NCI-H2196 treated with DMSO at 0.1 percent for 48 hours (cell line): ENCODE results near the gene PCDH9.

Experiments used
- DNase-seq: peaks from one replicate; lab custom pipeline; 2025; ENCODE audit not compliant: unreplicated experiment; lab: John Stamatoyannopoulos, UW

The PCDH9 gene

GRCh38 chr13:66992719-66993118 is 237.4 kb downstream of the PCDH9 start:
- DNase-seq: no peak

DNA sequence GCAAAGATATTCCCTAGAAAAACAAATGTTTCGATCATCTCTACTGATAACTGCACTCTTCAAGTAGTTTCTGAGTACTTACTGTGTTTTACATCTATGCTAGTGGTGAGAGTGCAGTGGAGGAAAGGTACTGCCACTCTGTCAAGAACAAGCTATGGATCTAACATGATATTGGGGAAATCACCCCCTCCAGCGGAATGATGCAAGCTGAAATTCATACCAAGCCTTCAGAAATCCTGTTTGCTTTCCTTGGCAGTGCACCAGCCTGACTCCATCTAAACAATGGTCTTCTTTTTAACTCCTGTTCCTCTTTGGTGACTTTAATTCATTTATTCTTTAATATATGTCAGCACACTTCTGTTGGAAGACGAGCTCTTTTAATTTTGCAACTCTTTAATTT is 238.0 kb downstream of the PCDH9 start:
- no peak for DNase-seq

- no peak for DNase-seq
Observed at GRCh38 chr13:66984241-66984640, 245.9 kb downstream of the PCDH9 start.

- DNase-seq: no peak
Observed at GRCh38 chr13:66981912-66982311, 248.2 kb downstream of the PCDH9 start.

- no peak for DNase-seq
Observed at GRCh38 chr13:66977161-66977560, 253.0 kb downstream of the PCDH9 start.

- no peak for DNase-seq
Observed at GRCh38 chr13:66974889-66975288, 255.2 kb downstream of the PCDH9 start.

GRCh38 chr13:66974174-66974573 is 256.0 kb downstream of the PCDH9 start:
- no peak for DNase-seq

DNA sequence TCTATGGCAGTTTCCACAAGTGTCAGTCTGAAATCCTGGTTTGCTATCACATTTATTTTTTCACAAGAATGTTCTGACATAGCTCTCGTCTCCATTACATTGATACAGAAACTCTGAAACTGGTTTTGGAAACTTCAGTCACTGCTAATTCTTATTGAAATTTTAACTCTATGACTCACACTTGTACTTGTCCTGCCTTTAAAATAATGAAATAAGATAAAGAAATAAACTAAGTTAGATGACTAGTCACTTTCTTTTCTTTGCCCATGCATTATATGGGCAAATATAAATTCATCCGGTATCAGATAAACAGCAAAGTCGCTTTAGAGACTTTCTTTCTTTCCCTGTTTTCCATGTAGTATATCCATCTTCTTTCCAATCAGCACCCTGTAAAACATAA is 257.5 kb downstream of the PCDH9 start:
- DNase-seq: no peak

DNA sequence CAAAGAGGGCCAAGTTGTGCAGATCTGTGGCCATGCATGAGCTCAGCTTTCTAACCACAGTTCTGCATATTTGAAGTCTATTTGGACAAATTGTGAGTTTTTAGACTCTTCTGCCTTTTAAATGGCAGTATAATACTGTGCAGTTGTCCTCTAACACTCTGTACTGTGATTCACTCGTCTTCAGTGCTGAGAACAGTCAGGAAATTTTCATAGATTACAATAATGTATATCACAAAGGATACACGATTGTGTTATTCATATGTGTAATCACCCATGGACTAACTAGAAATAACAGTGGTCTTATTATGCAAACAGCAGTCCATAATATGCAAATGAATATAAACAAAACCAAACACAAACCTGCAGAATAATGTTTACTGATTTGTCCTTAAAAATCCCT is 259.1 kb downstream of the PCDH9 start:
- no peak for DNase-seq

GRCh38 chr13:66969291-66969690 is 260.8 kb downstream of the PCDH9 start:
- DNase-seq: no peak

DNA sequence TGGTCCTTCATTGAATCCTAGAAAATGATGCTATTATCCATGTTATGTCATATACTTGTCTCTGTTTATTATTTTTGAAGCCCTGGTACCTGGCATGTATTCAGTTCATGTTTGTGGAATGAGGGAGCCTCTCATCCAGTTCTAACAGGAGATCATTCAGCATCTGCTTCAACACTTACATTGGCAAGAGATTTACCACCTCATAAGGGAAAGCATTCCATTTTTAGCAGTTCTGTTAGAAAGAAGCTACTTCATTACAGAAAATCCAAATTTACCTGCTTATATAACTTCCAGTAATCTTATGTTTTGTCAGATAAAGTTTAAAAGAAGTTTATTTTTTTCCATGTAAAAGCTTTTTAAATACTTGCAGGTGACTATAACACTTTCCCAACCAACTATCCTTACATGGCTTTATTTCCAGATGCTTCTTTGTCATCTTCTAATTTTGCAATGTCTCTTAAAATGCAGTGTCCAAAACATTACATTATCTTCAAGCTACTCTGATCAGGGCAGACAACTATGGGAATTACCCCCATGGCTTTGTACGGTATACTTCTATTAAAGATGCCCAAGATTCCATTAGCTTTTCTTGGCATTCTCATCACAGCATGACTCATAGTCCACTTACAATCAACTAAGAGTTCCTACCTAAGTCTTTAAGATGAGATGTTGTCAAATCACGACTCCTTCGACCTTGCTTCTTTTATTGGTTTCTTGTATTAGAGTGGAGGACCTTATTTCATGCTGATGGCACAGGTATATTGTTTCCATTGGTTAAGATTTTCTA is 262.1 kb downstream of the PCDH9 start:
- DNase-seq: no peak

GRCh38 chr13:66965181-66965580 is 265.0 kb downstream of the PCDH9 start:
- DNase-seq: no peak

DNA sequence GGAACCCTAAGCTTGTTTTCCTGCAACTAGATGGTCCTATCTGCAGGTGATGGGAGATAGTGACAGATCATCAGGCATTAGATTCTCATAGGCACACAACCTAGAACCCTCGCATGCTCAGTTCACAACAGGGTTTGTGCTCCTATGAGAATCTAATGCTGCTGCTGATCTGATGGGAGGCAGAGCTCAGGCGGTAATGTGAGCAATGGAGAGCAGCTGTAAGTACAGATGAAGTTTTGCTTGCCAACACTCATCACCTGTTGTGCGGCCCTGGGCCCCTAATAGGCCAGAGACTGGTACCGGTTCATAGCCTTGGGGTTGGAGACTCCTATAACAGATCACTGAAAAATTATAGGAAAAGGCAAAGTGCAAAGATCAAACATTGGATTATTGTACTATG is 267.2 kb downstream of the PCDH9 start:
- no peak for DNase-seq

GRCh38 chr13:66958611-66959010 is 271.5 kb downstream of the PCDH9 start:
- DNase-seq: no peak

- no peak for DNase-seq
Observed at GRCh38 chr13:66952507-66952906, 277.6 kb downstream of the PCDH9 start.

DNA sequence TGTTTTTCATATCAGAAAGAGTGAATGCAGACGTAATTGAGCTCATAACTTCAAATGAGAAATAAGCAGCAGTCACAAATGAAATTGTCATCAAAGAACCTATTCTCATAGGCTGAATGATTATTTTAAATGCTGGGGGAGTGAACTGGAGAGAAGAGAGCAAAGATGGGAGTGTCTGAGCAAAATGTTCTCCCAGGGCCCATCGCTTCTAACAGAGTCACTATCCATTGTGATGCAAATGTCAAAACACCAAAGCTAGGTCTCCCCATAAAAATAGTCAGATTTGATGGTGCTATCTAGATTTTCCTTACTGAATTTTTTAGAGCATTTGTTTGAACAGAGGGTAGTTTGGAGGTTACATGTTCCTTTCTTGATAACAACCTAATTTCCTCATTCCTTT is 278.7 kb downstream of the PCDH9 start:
- DNase-seq: no peak

- DNase-seq: no peak
Observed at GRCh38 chr13:66950666-66951065, 279.5 kb downstream of the PCDH9 start.

DNA sequence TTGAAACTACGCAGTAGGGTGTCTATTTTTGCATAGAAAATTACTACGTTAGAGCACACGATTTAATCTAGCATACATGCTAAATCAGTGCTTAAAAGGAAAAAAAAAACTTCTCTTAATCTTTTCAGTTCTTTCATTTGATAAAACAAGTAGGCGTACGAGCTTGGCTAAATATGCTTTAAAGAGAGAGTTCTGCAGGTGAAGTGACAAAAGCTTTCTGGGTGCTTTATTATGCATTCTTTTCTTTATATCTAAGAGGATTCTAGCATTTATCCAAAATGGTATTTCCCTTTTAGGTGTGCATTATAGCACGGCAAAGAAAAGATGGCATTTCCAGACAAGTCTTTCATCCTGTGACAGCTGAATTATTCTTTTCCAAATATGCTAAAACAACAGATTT is 281.2 kb downstream of the PCDH9 start:
- DNase-seq: no peak

GRCh38 chr13:66943530-66943929 is 286.6 kb downstream of the PCDH9 start:
- DNase-seq: no peak

DNA sequence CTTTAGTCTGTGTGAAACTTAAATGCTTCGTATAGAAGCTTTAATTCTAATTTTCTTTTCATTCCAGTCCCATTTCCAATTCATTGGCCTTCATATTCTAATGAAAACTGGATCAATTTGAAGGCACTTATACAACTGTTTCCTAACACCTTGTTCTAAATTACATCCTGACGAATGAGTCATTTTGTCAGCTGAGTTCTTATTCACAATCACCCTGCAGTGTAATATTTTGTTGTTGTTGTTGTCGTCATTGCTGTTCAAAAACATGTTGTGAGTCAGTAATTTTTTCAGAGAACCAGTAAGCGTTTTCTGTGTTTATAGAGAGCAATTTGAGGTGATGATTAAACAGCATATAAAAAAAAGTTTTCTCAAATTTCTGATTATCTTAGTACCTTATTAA is 290.0 kb downstream of the PCDH9 start:
- DNase-seq: no peak

DNA sequence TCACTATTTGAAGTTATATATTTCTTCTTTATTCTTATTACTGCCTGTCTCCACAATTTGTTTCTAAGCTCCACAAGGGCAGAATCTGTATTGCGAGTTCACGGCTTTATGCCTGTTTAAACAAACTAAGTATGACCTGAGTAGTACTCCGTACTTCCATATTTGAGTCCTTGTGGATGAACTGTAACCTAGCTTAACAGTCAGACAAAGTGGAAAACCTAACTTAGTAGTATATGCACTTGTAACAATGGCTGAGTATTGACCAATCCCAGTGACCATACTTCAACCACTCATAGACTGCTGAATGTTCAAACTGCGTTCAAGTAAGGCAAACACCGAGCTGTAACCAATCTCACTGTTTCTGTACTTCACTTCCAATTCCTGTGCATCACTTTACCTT is 292.7 kb downstream of the PCDH9 start:
- no peak for DNase-seq

GRCh38 chr13:66933994-66934393 is 296.1 kb downstream of the PCDH9 start:
- DNase-seq: no peak

DNA sequence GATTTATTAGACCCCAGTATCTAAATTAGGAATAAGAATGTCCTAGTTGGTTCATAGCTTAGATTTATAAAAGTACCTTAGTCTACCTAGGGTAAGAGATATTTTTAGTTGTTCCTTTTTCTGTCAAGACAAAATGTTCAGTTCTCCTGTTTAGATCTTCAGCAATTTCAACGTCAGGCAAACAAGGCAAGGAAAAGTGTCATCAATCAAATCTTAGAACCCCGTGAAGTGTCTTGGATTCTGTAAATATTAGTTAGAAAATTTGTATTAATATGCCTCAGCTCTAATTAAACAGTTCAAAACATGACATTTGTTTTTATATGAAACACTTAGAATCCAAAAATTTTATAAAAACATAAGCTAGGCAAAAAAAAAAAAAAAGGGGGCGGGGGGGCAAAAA is 296.6 kb downstream of the PCDH9 start:
- DNase-seq: no peak
